Measurements from ENCODE around the gene TRIM69.
A peak's percentile ranks its signal among the peaks of the same experiment; 100 is the strongest.
"Not testable (repeated sequence)": the region's sequence is repeated elsewhere in the genome, so short reads cannot be mapped to it uniquely, and the experiment has no call there.

TRIM69 gene

DNA sequence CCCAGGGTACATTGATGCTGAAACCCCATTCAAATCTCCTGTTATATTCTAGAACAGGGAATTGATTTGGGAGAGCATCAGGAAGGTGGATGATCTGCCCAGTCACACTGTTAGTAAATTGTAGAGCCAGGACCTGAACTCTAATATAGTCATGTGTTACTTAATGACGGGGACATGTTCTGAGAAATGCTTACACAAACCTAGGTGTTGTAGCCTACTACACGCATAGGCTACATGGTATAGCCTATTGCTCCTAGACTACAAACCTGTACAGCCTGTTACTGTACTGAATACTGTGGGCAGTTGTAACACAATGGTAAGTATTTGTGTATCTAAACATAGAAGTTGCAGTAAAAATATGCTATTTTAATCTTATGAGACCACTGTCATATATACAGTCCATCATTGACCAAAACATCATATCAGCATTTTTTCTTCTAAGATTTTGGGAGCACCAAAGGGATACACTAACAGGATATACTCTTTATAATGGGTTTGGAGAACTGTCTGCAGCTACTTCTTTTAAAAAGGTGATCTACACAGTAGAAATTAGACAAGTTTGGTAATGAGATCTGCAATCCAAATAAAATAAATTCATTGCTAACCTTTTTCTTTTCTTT, 19.2 kb upstream of the TRIM69 start:
- no peak for DNase-seq

DNA sequence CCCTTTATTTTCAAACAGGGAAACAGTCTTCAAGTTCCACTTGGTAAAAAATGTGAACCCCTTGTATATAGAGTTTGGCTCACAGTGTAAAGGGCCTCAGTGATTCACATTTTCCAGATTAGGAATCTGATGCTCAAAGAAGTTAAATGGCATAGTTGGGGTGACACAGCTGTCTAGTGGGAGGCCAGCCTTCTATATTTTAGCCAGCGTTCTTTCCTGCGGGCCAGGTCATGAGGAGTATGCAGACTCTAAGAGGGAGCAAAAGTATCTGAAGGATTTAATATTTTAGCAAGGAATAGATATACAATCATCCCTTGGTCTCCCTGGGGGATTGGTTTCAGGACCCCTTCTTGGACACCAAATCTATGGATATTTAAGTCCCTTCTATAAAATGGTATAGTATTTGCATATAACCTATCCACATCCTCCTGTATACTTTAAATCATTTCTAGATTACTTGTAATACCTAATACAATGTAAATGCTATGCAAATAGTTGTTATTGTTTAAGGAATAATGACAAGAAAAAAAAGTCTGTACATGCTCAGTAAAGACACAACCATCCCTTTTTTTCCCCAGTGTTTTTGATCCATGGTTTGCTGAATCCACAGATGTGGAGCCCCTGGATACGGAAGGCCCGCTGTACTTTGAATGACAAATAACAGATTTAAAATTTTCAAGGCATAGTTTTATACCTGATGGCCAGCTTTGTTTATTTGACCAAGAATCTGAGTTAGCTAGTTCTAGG, 18.0 kb upstream of the TRIM69 start:
- DNase-seq = no peak

DNA sequence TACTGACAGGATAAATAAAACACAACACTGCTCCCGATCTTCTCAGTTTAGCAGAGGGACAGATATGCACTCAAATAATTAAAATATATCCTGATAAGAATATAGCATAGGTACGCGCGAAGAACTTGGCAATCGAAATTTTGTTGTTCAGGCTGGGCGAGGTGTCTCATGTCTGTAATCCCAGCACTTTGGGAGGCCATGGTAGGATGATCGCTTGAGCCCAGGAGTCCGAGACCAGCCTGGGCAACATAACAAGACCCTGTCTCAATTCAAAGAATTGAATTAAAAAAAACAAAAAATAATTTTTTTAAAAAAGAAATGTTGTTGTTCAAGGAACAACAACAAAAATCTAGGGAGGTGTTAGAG, 17.4 kb upstream of the TRIM69 start:
- DNase-seq = no peak

DNA sequence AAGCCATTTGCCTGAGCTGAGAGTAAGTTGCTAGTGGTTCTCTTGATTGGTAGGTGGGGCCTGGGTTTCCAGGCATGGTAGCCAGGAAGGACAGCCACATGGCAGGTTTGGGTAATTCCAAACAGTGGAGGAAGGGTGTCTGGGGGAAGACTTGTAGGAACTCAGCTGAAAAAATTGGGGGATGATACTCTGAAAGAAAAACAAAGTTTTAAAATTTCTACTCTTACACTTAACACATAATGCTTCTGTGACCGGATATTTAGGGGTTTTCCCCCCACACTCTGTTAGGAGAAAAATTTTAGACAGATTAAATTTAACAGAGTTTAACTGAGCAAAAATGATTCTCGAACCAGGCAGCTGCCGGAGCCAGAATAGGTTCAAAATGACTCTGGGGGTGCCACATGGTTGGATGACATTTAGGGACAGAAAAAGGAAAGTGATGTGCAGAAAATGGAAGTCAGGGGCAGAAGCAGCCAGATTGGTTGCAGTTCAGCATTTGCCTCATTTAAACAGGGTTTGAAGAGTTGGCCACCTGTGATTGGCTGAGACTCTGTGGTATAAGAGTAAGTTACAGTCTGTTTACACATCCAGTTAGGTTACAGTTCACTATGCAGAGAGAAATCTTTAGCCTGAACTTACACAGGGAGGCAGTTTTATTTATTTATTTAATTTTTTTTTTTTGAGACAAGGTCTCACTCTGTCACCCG, 16.9 kb upstream of the TRIM69 start:
- peak; percentile 48 to 57 for DNase-seq

DNA sequence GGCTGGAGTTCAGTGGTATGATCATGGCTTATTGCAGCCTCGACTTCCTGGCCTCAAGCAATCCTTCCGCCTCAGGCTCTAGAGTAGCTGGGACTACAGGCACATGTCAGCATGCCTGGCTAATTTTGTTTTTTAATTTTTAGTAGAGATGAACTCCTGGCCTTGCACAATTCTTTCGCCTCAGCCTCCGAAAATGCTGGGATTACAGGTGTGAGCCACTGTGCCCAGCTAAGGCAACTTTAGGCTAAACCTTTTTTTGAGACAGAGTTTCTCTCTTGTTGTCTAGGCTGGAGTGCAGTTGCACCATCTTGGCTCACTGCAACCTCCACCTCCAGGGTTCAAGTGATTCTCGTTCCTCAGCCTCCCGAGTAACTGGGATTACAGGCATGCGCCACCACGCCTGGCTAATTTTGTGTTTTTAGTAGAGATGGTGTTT, 16.3 kb upstream of the TRIM69 start:
- peak in 1 of 2 donors; percentile 30 for DNase-seq

DNA sequence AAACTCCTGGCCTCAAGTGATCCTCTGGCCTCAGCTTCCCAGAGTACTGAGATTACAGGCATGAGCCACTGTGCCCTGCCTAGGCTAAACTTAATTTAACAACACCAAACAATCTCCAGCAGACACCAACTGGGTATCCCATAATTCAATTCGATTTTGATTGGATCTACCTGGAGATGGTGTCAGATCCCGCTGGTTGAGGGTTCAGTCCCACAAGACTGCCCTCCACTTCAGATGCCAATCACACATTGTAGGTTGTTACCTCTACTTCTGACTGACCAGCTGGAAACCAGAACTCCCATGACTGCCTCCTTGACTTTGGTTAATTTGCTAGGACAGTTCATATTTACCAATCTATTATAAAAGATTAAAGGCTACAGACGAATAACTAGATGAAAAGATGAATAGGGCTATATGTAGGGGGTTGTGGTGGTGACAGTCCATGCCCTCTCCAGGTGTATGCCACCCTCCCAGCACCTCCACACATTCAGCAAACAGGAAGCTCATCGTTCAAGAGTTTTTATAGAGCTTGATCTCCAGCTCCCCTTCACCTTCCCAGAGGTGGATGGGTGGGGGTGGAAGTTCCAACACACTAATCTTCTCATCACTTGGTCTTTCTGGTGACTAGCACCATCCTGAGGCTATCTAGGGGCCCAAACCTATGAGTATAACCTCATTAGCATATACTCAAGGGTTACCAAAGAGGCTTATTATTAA, 15.7 kb upstream of the TRIM69 start:
- DNase-seq = peak in 1 of 2 donors; percentile 27

DNA sequence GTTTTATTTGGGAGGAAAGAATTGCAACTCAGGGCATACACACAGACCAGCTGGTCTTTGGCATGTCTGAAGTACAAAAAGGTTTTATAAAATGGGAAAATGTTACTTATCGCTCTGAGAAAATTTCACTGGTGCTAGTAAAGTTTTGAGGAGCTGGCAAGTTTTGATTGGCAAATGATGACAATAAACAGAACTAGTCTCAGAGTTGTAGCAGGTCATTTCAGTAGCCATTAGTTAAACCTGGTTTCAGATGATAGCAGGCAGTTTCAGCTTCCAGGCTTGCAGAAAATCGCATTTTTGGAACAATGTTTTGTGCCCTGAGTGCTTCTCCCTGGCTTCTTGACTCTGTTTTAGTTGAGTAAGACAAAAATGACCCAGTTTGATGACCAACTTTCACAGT, 14.3 kb upstream of the TRIM69 start:
- DNase-seq = no peak

DNA sequence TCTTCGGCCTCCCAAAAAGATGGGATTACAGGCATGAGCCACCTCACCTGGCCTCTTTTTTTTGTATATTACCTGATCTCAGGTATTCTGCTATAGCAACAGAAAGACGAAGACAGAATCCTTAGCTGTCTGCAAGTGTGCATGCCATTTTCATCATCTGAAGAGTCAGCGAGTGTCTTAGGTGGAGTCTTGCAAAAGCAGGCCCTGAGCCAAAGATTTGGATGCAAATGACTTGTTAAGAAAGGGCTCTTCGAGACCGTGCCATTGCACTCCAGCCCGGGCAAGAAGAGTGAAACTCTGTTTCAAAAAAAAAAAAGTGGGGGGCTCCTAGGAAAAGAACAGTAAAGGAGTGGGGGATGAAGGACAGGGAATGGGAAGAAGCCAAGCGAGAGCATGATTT, 10.2 kb upstream of the TRIM69 start:
- DNase-seq = no peak

DNA sequence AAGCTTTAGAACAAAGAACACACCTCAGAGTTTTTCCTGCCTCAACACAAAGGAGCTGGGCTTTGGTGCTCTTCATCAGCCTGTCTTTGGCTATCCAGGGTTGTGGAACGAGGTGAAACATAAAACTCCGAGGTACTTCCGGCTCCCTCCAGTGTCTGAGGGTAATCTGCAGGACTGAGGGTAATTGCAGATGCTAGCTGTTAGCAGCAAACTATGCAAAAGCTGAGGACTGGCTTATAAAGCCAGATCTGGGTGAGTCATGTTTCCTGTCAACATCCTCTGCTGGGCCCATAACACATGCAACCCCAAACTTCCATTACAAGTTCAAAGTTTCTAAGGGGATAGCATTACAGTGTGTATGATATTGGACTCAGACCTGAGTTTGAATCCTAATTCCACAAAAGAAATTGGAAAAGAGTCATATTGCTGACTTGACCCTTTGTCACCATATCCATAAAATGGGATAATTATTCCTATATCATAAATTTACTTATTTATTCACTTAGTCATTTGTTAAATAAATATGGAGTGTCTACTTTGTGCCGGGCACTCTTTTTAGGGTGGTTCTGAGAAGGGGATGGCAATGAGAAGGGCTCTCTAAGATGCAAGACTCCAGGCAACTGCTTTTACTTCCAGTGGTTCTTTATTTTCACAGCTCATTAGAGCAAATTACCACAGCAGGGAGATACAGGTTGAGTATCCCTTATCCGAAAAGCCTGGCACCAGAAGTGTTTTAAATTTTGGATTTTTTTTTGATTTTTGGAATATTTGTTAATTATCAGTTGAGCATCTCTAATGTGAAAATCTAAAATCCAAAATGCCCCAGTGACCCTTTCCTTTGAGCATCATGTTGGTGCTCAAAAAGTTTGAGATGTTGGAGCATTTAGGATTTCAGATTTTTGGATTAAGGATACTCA, 9.5 kb upstream of the TRIM69 start:
- peak; percentile 74 for DNase-seq

DNA sequence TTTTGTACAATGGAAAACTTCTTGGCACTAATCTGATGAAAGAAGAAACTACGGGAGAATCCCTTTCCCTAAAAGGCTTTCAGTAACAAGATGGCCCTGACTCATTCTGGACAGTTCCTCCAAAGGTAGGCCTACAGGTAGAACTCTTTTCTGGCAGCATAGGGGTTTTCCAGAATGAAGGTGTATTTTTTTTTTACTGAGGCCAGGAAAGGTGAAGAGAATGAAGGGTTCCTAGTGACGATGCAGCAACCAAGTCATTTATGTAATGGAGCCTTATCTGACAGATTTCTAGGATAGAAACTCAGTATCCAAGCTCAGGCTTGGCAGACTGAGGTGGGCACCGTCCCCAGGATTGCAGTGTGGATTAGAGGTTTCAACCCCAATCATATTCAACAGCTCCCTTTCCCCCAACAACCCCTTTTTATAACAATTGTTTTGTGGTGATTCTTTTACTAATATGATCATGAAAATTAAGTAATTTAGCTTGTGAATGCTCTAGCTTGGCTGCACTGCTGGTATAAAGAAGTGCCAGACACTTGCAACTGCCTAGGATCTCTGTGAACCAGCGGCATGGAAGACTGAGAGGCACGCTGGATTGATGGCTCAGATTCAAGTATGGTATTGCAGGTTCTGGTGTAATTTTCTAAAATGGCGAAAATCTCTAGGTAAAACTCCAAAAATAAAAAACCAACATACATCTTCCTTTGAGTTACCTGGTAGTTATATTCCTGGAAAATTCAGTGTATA, 8.7 kb upstream of the TRIM69 start:
- no peak for DNase-seq

DNA sequence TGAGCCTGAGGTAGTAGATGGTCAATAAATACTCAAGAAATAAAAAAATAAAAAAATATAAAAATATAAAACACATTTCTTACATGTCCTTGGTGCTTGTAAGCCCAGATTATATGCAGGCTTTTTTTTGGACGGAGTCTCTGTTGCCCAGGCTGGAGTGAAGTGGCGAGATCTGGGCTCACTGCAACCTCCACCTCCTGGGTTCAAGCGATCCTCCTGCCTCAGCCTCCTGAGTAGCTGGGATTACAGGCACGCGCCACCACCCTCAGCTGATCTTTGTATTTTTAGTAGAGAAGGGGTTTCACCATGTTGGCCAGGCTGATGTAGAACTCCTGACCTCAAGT, 8.1 kb upstream of the TRIM69 start:
- DNase-seq = not testable (repeated sequence)

DNA sequence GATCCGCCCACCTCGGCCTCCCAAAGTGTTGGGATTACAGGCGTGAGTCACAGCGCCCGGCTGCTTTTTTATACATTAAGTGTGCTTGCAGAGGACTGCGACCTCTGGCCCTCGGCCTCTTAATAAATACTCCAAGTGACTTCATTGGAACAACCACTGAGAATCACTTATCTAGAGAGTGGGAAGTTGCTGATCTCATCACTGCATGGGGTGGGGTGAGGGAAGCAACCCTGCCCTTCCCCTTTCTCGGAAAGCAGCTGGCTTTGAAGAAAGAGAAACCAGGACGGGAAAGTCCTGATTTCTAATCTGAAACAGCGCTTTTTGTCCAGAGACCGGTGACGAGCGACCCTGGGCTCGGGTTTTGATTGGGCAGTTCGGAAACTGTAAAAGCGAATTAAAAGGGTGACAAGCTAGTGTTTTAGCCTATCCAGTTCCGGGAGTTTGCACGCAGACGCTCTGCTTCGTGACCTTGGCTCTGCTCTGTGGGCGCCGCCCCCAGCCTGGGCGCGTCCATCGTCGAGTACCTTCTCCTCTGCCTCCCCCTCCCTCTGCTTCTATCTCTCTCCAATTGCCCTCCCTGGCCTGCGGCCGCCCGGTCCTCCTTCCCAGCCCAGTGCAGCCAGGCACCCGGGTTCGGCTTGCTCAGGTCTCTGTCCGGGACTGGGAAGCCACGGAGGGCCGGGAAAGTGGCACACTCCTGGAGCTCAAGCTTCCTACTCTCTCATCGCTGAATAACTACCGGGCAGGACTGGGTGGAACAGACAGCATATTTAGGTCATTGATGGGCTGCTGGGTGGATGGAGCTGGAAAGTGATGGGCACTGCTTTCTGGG, 7.5 kb upstream of the TRIM69 start:
- DNase-seq = peak; percentile 94 to 99

DNA sequence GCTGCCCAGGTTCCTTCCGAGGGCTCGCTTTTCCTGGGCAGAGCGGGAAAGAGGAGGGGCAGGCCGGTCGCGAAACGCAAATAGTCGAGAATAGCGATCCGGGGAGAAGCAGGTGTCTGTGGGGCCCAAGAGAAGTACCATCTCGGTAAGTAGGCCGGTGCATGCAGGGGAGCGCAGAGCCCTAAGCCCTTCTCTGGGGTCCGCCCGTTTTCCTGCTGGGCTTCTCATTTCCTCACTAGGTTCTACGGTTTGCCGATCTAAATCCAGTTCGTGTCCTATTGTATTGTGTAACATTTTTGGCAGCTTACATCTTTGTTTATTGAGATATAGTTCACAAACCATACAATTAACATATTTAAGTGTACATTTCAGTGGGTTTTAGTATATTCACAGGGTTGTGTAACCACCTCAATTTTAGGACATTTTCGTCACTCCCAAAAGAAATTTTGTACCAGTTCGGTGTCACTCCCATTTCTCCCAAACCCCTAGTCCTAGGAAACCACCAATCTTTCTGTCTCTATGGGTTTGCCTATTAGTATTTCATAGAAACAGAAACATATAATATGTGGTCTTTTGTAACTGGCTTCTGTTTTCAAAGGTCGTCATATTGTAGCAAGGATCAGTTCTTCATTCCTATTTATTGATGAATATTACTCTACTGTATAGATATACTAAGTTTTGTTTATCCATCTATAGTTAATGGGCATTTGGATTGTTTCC, 6.8 kb upstream of the TRIM69 start:
- DNase-seq = peak; percentile 43 to 56

DNA sequence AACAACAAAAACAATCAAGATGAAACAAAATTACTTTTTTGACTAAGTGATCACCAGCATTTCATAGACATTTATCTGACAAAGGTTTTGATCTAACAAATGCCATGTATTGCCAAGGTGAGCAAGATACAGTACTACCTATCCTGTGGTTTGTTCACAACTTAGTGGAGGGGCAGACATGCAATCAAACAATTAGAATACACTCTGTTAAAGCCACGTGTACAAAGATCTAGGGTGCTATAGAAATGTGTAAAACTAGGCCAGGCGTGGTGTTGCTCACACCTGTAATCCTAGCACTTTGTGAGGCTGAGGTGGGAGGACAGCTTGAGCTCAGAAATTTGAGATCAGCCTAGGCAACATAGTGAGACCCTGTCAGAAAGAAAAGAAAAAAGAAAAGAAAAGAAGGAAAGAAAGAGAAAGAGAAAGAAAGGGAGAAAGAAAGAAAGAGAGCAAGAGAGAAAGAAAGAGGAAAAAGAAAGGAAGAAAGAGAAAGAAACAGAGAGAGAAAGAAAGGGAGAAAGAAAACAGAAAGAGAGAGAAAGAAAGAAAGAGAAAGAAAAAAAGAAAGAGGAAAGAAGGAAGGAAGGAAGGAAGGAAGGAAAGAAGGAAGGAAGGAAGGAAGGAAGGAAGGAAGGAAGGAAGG, 1.4 kb upstream of the TRIM69 start:
- no peak for DNase-seq

DNA sequence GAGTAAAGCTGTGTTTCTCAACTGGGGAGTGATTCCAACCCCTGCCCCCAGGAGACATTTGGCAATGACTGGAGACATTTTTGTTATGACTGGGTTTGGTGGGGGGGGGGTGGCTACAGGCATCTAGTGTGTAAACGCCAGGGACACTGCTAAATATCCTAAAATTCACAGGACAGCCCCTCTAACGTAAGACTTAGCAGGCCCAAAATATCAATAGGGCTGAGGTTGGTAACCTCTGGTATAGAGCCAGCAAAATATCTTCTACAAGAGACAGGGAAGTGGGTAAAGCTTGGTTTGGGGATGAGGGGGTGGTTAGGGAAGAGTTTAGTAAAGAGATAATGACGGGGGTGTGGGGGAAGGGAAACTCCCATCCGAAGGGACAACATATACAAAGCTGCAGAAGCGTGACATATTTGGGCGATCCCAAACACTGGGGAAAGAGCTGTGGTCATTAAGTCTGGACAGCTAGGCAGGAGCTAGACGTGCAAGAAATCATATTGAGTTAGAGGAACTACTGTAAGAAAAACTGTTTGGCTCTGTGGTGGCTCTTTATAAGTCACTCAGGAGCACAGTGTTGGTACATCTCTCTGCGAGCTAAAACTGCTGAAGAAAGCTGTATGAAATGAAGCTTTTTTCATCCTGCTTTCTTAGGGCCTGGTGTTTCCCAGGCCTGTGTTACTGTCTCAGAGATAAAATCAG, 697 bp upstream of the TRIM69 start:
- DNase-seq = peak; percentile 39 to 48

DNA sequence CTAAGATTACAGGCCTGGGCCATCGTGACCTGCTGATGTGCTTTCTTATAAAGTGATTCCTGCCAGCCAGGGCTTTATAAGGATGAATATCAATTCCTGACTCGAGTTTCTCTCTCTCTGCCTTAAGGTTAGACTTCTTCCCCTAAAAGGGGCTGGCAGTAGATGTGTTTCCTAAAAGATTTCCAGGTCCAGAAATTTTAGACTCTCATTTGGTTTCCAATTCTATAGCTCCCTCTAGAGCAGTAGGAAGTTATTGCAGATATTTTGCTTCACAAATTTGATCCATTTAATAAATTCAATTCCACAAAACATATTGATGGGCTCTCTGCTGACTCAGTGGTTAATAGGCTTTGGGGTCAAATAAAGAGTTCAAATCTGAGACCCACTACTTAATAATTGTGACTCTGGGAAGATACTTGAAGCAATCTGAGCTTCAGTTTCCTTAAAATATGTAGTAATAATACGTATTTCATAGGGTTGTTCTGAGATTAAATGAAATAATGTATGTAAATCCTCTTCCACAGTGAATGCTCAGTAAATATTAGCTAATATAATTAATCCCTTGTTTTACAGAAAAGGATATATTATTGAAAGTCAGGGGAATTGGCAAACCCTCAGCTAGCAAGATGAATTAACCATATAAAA, 2.1 kb downstream of the TRIM69 start:
- DNase-seq = no peak

DNA sequence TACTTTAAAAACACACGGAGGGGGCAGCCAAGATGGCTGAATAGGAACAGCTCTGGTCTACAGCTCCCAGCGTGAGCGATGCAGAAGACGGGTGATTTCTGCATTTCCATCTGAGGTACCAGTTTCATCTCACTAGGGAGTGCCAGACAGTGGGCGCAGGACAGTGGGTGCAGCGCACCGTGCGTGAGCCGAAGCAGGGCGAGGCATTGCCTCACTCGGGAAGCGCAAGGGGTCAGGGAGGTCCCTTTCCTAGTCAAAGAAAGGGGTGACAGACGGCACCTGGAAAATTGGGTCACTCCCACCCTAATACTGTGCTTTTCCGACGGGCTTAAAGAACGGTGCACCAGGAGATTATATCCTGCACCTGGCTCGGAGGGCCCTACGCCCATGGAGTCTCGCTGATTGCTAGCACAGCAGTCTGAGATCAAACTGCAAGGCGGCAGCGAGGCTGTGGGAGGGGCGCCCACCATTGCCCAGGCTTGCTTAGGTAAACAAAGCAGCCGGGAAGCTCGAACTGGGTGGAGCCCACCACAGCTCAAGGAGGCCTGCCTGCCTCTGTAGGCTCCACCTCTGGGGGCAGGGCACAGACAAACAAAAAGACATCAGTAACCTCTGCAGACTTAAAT, 3.0 kb downstream of the TRIM69 start:
- not testable (repeated sequence) for DNase-seq

DNA sequence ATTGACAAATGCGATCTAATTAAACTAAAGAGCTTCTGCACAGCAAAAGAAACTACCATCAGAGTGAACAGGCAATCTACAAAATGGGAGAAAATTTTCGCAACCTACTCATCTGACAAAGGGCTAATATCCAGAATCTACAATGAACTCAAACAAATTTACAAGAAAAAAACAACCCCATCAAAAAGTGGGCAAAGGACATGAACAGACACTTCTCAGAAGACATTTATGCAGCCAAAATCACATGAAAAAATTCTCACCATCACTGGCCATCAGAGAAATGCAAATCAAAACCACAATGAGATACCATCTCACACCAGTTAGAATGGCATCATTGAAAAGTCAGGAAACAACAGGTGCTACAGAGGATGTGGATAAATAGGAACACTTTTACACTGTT, 7.1 kb downstream of the TRIM69 start:
- not testable (repeated sequence) for DNase-seq
